ENCODE data around the gene ZNF649. TPM values are rescaled to one million over a fixed set of nuclear protein-coding genes. Genes with fewer than 3 reads are reported as not detected.

Gene ZNF649
- total RNA-seq (2022; extraction: Qiagen RNA extraction; ENCODE audit: low read depth) = 0.11 to 0.26 TPM (median 0.17 TPM) in 5 replicates

GRCh38 chr19:51904331-51905165 is at the start of gene ZNF649:
ZNF649 (minus strand) TSS chr19:51905017; CDS start chr19:51900107, 4,910 bp downstream.

DNA sequence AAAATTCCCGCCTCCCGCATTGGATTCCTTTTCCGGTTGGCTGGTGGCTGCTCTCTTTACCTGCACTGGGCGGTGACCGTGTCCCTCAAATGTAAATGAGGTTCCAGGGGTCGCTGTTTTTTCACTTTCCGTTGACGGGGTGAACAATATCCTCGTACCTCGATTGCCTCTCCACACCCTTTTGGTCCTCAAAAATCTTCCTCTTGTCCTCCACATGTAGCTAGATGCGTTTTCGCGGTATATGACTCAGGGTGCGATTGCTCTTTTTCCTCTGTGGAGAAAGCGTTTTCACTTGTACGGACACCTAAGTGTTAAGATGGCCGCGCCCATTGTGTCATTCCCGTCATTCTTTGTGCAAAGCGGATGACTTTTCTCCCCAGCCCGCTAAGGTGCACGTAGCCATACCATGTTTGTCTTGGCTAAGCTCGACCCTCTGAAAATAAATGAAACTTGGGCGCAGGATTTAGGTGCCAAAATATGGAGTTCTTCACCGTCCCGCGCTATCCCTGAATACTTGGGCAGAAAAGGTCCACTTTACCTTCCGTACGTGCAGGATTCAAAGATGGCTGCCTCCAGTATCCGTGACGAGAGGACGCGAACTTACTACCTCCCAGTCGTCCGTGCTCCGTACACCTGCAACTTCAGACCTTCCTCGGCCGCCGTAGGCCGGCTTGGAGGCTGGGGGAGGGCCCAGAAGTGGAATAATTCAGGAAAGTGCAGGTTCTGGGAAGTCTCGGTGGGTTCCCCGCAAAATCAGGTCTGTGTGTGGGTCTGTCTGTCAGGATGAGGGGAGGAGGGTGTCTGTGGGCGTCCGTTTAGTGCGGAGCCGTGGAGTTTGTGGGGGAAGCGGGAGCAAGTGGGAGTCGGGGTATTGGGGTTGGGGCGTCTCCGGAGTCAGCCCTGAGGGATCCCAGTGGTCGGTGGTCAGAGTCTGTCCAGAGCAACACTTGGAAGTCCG is 22.2 kb upstream of the ZNF649 start, which contains the start of gene ZNF613:
ZNF613 (plus strand) TSS at position 689 of the 958 bp plus-strand sequence. CDS start 8,749 bp downstream, outside the sequence.

GRCh38 chr19:51887522-51888498 is 17.0 kb downstream of the ZNF649 start, which contains the start of gene ZNF577:
ZNF577 (minus strand) TSS chr19:51887951; CDS start chr19:51880382, 7,569 bp downstream.

Other genes with a start within 250 kb of the ZNF649 start
- gene SPACA6, start 211.7 kb downstream of the ZNF649 start, total RNA-seq (2022; extraction: Qiagen RNA extraction; ENCODE audit: low read depth) = 9.1 to 17.1 TPM (median 15.7 TPM) in 5 replicates
- not detected in 5 replicates for gene HAS1, start 181.0 kb downstream of the ZNF649 start, total RNA-seq (2022; extraction: Qiagen RNA extraction; ENCODE audit: low read depth)
- gene FPR1, start 153.1 kb downstream of the ZNF649 start, total RNA-seq (2022; extraction: Qiagen RNA extraction; ENCODE audit: low read depth) = 0.07 to 0.14 TPM (median 0.10 TPM) in 4 of 5 replicates, not detected in the other
- not detected in 5 replicates for gene FPR2, start 143.8 kb downstream of the ZNF649 start, total RNA-seq (2022; extraction: Qiagen RNA extraction; ENCODE audit: low read depth)
- not detected in 5 replicates for gene FPR3, start 109.9 kb downstream of the ZNF649 start, total RNA-seq (2022; extraction: Qiagen RNA extraction; ENCODE audit: low read depth)
- 0.05 to 0.10 TPM in 2 of 5 replicates, not detected in the others for gene ZNF577, start 17.1 kb downstream of the ZNF649 start, total RNA-seq (2022; extraction: Qiagen RNA extraction; ENCODE audit: low read depth)
- 0.67 to 1.2 TPM (median 0.91 TPM) in 5 replicates for gene ZNF613, start 22.5 kb upstream of the ZNF649 start, total RNA-seq (2022; extraction: Qiagen RNA extraction; ENCODE audit: low read depth)
- 3.9 to 6.2 TPM (median 5.1 TPM) in 5 replicates for gene ZNF350, start 81.8 kb upstream of the ZNF649 start, total RNA-seq (2022; extraction: Qiagen RNA extraction; ENCODE audit: low read depth)
- 2.1 to 5.3 TPM (median 3.3 TPM) in 5 replicates for gene ZNF615, start 103.2 kb upstream of the ZNF649 start, total RNA-seq (2022; extraction: Qiagen RNA extraction; ENCODE audit: low read depth)
- gene ZNF614, start 123.4 kb upstream of the ZNF649 start, total RNA-seq (2022; extraction: Qiagen RNA extraction; ENCODE audit: low read depth) = 1.9 to 3.5 TPM (median 3.1 TPM) in 5 replicates
- 0.84 to 1.9 TPM (median 1.8 TPM) in 5 replicates for gene ZNF432, start 143.8 kb upstream of the ZNF649 start, total RNA-seq (2022; extraction: Qiagen RNA extraction; ENCODE audit: low read depth)
- 1.5 to 2.0 TPM (median 1.8 TPM) in 5 replicates for gene ZNF841, start 190.7 kb upstream of the ZNF649 start, total RNA-seq (2022; extraction: Qiagen RNA extraction; ENCODE audit: low read depth)
- gene ZNF616, start 234.9 kb upstream of the ZNF649 start, total RNA-seq (2022; extraction: Qiagen RNA extraction; ENCODE audit: low read depth) = 0.45 to 1.2 TPM (median 0.82 TPM) in 5 replicates